ENCODE measurements around the gene POLR3C.
"Not testable (repeated sequence)": the region's sequence is repeated elsewhere in the genome, so short reads cannot be mapped to it uniquely, and the experiment has no call there.

The POLR3C gene

DNA sequence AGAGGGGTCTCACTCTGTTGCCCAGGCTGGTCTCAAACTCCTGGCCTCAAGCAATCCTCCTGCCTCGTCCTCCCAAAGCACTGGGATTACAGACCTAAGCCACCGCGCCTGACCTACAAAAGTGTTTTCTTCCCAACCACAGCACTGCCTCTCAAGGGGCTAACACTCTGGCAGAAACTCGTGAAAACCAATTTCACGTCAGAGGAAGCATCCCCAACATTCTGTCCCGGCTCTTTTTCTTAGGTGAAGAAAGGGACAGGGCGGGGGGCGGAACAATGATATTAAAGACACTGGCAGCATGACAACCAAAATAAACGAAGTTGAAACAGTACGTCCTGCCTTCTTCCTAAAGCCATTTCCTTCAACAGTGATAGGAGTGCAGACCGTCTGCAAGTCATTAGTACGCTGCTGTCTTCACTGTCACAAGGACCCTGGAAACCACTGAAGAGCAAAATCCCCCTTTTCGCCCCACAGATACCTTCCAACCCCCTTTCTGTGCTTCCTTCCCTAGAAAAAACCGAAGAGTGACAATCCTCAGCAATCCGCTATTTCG, 1.1 kb upstream of the POLR3C start:
- not testable (repeated sequence) for DNase-seq

DNA sequence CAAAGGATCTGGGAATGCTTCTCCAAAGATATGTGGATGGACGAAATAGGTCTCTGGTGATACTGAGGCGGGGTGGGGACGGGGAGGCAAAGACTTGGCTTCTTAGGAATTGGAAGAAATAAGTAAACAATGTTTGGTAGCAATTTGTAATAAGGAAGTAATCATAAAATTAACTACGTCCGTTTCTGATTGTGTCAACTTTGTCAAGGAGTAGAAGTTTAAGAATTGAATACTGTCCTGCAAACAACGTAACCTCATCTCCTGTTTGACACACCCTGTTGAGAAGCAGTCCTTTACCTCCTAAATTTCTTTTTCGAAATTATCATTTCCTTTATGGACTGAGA, 471 bp downstream of the POLR3C start:
- no peak for DNase-seq

- DNase-seq = no peak
Observed at GRCh38 chr1:145826030-145826429, 2.0 kb downstream of the POLR3C start.

DNA sequence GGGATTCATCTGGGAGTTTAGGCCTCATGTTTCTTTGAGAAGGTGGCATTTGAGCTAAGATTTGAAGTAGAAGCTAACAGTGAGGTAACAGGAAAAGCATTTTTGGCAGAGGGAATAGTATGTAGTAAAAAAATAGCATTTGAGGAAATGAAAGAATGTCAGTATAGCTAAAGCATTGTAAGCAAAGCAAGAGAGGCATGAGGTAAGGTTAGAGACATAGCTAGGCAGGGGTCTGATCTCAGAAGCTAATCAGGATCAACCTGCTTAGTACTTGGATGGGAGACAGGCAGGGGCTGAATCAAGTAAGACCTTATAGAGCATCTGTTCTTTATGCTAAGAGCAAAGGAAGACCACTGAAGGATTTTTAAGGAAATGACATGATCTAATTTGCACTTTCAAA, 4.0 kb downstream of the POLR3C start:
- no peak for DNase-seq

DNA sequence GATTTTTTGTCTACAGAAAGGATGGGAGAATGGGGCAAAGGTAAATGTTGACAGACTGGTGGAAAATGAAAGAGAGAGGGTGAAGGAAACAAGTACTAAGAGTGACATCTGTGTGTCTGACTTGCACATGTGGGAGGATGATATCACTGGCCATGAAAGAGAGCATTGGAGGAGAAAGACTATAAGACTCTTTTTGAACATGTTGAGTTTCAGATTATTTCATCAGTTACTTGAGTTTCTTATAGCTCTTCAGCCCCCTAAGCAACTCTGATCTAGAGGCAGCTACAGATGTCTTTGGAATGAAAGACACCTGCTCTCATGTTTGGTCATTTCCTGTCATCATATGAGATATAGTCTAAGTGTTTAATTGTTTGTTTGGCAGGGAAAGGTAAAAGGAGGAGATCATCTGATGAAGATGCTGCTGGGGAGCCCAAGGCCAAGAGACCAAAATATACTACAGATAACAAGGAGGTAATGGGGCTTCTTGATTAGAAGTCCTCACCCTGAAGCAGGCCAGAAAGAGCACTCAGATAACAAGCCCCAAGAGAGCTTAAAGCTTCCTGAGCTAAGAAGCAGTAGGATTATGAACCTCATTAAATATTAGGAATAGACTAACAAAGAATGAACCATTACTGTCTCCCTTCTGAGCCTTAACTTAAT, 4.5 kb downstream of the POLR3C start:
- no peak for DNase-seq

GRCh38 chr1:145830810-145831209, 6.8 kb downstream of the POLR3C start:
- DNase-seq = not testable (repeated sequence)

GRCh38 chr1:145837656-145838055, 13.7 kb downstream of the POLR3C start:
- DNase-seq = no peak

DNA sequence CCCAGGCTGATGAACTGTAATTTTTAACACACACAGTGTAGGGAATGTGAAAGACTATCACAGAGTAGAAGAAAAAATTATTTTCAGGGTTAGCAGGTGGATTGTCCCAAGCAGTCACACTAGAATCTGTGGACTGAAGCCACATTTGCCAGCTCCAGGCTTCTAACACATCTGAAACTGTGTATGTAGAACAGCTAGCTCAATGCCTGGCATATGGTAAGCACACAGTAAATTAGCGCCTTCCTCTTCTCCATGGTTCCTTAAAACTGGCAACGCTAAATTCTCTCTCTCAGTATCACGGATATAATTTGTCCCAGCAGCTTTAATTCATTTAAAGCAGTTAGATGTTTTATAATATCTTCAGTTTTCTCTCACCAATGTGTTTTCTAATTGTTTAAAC, 19.0 kb downstream of the POLR3C start:
- no peak for DNase-seq

DNA sequence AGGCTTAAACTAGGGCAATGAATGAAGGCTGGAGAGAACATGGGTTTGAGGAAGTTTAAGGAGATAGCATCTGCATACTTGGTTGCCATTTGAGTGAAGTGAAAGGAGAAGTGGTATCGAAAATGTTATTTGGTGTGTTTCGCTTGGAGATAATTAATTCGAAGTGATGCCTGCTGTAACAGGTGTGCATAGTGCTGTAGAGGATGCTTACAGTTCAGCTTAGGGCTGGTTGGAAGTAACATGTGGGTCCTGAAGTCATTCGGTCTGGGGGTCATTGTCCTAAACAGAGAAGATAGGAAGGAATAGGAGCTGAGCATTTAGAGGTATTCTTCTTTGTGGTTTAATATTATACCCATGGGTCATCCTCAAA, 21.1 kb downstream of the POLR3C start:
- DNase-seq = peak; percentile 83

- DNase-seq = peak; percentile 83
Observed at GRCh38 chr1:145845514-145846161, 21.6 kb downstream of the POLR3C start, which contains the start of gene NUDT17. TSS of gene NUDT17 (plus strand) at chr1:145845630. CDS start at chr1:145845641, 11 bp downstream.

DNA sequence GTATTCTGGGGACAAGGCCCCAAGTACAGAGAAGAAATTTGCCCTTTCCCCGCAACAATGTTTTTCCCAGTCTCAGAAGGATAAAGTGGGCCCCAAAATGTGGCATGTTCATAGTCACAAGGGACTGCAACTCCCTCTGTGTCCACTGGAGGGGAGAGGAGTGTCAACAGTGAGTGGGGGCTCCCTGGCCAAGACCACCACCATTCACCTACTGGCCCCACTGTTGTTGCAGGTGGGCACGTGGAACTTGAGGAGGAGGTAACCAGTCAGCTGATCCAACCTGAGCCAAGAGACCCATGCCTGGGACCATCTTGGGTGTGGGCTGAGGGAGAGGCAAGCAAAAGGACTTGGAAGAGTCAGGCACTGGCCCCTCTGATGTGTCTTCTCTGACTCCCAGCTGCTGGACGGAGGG, 22.2 kb downstream of the POLR3C start:
- no peak for DNase-seq

- no peak for DNase-seq
Observed at GRCh38 chr1:145847827-145848226, 23.8 kb downstream of the POLR3C start.

GRCh38 chr1:145849356-145850160, 25.6 kb downstream of the POLR3C start:
- no peak for DNase-seq

- no peak for DNase-seq
Observed at GRCh38 chr1:145855426-145855948, 31.5 kb downstream of the POLR3C start.

DNA sequence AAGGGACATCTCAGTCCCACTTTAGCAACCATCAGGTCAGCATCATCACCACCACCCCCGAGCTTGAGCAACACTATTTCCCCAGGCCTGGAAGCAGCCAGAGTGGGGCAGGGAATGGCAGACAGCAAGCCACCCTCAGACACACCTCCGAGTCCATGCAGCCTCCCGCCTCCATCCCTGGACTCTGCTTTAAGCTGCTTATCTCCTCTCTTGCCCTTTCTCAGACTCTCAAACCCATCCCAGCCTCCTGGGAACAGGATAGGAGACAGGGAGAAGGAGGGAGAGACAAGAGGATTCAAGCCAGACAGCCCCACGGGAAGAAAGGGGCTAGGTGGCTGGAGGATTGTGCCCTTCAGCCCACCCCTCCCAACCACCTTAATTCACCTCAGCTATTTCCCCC, 33.2 kb downstream of the POLR3C start:
- DNase-seq = no peak

- DNase-seq = peak; percentile 25
Observed at GRCh38 chr1:145858238-145858900, 34.4 kb downstream of the POLR3C start.

DNA sequence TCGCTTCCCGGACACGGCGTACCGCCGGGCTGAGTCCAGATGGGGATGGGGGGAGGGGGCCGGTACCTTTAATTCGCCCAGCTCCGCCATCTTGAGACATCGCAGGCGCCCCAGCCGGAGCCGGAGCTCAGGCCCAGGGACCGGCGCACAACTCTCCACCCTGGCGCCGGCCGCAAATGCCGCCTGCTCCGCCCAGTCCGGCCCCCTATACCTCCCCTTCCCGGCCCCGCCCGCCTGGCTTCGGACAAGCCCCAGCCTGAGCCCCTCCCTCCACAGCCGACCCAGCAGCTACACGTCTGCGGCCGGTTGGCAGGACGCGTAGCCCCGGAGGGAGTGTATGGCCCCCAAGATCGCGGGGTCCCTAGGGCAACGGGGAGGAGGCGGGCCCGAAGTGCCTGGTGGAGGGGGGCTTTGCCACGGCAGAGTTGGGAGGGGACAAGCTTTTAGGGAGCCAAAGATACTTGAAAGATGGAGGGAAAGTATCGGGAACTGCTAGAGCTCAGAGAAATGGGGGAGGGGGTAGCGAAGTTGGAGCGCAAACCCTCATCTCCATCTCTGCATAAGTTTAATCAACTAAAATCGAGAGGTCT, 35.0 kb downstream of the POLR3C start, which contains the start of gene PIAS3:
Gene PIAS3 (minus strand): TSS at position 181 of the 590 bp plus-strand sequence. CDS start 91 bp downstream, at position 90.
- peak; percentile 89 for DNase-seq

DNA sequence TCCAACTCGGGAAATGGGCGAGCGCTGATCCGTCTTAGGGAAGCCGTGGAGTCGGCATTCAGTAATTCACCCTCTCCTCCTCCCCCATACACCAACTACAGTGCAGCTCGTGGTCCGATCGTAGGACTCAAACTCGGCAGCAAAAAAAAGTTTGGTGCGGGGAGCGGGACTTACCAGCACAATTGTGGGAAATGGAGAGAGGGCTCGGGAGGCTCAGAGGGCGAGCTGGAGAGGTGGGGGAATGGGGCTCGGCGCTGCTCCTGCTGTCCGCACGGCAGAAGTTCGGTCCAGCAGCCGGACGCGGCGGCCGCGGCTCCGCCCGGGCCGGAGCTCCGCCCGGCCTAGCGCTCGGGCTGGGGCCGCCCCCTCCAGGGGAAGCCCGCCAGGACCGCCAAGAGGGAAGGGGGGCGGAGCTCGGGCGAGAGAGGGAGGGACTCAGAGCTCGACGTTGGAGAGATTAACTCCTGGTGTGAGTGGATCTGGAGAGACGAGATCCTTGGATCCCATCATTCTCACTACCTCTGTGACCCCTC, 35.6 kb downstream of the POLR3C start:
- peak; percentile 86 for DNase-seq

GRCh38 chr1:145863282-145864018, 39.5 kb downstream of the POLR3C start:
- DNase-seq = no peak

GRCh38 chr1:145868232-145868631, 44.2 kb downstream of the POLR3C start:
- no peak for DNase-seq
